GDM1 (cell line): Measurements from ENCODE around the gene TMEM120B.

Experiments used
- DNase-seq: peaks from one replicate; lab custom pipeline; 2025; lab: John Stamatoyannopoulos, UW

The TMEM120B gene

DNA sequence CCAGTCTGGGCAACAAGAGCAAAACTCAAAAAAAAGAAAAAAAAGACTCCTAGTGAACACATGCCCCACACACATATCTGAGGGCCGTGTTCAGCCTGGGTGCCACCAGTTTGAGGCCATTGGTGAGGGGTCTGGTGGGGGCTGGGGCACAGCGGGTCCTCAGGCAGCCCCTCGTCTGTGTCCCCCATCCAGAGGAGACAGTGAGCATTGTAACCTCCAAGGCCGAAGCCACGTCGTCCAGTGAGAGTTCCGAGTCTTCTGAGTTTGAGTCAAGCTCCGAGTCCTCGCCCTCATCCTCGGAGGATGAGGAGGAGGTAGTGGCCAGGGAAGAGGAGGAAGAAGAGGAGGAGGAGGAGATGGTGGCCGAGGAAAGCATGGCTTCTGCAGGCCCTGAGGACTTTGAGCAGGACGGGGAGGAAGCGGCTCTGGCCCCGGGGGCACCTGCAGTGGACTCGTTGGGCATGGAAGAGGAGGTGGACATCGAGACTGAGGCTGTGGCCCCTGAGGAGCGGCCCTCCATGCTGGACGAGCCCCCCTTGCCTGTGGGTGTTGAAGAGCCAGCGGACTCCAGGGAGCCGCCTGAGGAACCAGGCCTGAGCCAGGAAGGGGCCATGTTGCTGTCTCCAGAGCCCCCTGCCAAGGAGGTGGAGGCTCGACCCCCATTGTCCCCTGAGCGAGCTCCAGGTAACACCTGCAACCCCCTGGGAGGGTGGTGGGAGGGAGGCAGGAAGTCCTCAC lies 106.8 kb downstream of the TMEM120B start:
- no peak for DNase-seq

DNA sequence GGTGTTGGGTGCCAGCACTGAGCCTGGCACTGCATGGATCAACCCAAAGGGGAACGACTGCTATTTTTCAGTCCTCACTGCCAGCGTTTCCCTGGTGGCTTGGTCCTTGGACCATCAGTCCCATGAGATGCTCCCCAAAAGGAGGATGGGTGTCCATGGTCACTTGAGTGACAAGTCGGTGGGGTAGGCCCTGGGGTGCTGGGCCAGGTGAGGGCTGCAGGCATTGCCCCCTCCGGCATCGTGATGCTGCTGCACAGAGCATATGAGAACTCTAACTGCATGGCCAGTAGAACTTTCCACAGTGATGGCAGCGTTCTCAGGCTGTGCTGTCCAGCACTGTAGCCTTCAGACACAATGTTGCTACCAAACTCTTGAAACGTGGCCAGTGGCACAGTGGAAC lies 107.5 kb downstream of the TMEM120B start:
- no peak for DNase-seq

DNA sequence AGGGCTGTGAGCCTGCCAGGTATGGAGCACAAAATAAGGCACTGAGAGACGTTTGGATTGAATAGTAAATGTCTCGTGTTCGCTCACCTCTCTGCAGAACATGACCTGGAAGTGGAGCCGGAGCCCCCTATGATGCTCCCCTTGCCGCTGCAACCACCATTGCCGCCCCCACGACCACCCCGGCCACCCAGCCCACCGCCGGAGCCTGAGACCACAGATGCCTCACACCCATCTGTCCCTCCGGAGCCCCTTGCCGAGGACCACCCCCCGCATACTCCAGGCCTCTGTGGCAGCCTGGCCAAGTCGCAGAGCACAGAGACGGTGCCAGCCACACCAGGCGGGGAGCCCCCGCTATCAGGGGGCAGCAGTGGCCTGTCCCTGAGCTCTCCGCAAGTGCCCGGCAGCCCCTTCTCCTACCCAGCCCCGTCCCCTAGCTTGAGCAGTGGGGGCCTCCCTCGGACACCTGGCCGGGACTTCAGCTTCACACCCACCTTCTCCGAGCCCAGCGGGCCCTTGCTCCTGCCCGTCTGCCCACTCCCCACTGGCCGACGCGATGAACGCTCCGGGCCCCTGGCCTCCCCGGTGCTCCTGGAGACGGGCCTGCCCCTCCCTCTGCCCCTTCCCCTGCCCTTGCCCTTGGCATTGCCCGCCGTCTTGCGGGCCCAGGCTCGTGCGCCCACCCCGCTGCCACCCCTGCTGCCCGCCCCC lies 110.0 kb downstream of the TMEM120B start:
- DNase-seq = no peak

DNA sequence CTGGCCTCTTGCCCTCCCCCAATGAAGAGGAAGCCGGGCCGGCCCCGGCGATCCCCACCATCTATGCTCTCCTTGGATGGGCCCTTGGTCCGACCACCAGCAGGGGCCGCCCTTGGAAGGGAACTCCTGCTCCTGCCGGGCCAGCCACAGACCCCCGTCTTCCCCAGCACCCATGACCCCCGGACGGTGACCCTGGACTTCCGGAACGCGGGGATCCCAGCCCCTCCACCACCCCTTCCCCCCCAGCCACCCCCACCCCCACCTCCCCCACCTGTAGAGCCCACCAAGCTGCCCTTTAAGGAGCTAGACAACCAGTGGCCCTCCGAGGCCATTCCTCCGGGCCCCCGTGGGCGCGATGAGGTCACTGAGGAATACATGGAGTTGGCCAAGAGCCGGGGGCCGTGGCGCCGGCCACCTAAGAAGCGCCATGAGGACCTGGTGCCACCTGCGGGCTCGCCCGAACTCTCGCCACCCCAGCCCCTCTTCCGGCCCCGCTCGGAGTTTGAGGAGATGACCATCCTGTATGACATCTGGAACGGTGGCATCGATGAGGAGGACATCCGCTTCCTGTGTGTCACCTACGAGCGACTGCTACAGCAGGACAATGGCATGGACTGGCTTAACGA lies 110.7 kb downstream of the TMEM120B start:
- no peak for DNase-seq

DNA sequence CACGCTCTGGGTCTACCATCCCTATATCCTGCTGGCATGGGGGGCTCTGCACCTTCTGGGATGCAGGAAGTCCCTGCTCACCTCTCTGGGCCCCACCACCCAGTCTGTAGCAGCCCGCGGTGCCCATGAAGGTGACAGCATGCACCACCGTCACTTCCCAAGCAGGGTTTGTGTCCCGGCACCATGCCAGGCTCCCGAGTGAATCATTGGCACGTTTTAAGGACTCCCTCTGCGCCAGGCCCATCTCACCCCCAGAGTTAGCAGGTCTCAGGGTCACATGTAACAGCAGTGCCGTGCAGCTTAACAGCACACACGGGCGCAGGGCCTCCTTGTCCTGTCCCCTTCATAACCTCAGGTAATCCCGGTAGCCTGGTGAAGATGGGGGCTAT lies 111.2 kb downstream of the TMEM120B start:
- no peak for DNase-seq

DNA sequence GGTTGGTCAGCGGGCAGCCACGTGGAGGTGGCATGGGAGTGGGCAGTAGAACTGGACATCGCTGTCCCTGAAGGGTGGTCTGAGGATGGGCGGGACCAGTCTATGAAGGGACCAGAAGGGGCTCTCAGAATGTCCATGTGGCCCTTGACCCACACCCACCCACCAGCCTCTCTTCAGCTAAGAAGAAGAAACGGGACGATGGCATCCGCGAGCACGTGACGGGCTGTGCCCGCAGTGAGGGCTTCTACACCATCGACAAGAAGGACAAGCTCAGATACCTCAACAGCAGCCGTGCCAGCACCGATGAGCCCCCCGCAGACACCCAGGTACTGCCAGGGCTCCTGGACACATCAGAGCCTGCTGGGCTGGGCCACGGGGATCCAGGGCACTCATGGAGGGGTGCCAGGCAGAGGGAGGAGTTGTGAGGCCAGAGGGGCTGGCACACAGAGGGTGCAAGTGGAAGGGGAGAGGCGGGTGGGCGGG lies 112.5 kb downstream of the TMEM120B start:
- no peak for DNase-seq

DNA sequence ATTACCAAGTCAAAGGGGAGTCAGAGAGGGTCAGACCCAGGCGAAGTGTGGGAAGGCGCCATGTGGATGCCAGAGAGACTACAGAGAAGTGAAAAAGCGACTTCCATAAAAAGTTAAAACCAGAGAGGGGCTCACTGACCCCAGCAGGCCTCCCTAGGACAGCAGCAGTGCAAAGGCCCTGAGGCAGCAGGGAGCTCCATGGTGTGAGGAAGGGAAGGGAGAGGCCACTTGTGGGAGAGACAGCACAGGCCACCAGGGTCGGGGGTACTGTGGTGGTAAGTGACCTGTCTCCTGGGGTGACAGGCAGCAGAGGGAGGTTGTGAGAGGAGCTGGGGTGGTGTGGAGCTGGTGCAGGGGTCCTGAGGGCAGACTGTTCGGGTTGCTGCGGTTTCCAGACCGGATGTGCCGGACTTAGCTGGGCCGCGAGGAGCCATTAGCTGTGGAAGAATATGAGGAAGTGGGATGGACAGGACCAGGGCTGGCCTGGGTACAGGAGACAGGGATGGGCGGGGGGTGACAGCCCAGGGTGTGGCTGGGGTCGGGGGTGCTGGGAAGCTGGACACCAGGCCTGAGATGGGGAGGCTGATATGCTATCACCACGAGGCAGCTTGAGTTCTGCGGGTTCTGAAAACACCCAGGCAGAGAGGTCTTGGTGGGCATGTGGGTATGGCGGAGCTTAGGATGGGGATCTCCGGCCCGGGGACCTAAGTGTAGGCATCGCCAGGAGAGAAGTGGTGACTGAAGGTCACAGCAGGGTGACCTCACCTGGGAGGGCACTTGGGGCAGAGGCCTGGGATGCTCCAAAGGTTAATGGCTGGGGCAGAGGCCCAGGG lies 114.0 kb downstream of the TMEM120B start:
- no peak for DNase-seq

DNA sequence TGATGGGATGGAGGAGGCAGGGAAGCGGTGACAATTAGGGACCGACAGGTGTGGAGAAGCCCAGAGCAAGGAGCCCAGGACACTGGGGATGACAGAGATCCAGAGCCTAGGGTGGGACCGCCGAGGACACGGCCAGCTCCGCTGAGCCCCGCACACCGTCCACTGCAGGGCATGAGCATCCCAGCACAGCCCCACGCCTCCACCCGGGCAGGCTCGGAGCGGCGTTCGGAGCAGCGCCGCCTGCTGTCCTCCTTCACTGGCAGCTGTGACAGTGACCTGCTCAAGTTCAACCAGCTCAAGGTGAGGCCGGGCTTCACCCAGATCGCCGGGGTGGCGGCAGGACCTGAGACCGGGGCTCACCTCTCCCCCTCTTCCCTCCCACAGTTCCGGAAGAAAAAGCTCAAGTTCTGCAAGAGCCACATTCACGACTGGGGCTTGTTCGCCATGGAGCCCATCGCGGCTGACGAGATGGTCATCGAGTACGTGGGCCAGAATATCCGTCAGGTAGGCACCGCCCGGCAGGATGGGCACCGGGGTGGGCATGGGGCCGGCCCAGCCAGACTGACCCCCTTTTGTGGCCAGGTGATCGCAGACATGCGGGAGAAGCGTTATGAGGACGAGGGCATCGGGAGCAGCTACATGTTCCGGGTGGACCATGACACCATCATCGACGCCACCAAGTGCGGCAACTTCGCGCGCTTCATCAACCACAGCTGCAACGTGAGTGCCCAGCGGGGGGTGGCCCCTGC lies 115.0 kb downstream of the TMEM120B start:
- DNase-seq = no peak

DNA sequence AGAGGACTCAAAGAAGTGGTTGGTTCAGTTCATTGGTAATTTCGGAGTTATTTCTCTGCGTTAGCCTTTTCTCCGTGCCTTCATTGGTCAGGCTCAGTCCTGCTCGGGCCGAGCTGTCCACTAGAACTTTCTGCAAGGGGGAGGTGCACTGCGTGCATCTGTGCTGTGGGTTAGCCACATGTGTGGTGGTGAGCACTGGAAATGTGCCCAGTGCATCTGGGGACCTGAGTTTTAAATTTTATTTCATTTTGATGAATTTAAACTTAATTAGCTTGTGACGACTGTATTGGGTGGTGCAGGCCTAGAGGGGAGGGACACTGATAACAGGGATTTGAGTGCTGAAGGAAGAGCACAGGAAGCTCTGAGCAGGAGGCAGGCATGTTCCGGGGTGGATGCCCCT lies 115.8 kb downstream of the TMEM120B start:
- DNase-seq = no peak

DNA sequence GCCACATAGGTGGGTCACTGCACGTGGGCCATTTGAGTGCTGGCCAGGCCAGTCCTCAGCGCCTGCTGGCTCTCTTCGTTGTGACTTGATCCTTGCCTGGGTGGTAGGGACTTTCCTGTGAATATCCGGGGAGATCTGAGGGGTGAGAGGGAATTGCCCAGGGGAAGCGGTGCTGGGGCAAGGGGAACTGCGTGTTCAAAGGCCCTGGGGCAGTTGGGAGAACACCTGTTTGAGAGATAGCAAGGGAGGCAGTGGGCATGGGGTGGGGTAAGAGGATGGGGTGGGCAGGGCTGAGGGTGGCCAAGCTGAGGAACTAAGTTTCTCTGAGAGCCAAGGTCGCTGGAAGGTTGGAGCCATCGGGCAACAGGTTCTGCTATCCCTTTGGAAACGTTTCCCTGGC lies 116.3 kb downstream of the TMEM120B start:
- no peak for DNase-seq

DNA sequence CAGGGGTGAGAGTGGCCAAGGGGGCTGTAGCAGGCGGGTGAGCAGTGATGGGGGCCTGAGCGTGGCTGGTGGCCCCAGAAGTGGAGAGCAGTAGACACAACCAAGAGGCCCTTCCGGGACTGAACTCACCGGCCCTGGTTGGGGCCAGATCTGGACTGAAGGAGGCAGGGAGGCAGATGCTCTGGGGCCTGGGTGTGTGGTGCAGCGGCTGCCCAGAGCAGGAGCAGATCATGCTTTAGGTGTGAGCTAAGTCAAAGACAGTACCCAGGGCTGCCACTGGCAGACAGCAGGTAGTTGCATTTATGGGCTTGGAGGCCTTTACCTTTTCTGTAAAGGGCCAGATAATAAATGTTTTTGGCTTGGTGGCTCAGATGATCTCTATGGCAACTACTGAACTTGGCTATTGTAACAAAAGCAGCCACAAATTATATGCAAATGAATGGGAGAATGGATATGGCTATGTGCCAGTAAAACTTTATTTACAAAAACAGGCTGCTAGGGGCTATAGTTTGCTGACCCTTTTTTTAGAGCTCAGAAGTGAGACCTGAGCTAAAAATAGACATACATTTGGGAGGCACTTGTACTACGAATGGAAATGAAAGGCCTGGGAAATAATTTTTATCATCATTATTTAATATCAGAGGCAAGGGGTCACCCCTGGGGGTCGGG lies 116.8 kb downstream of the TMEM120B start:
- DNase-seq = no peak

DNA sequence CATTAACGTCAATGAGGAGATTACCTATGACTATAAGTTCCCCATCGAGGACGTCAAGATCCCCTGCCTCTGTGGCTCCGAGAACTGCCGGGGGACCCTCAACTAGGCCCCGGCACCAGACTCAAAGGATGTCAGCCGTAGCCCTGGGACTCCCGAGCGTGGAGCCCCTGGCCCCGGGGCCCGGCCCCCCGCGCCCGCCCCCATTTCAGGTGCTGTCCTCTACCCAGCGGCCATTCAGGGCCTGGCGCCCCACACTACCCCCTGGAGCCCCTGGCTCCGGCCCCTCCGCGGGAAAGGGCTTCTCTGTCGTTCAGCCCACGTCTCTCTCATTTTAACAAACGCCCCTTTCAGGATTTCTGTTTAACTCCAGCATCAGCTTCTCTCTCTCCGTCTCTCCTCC lies 117.6 kb downstream of the TMEM120B start:
- no peak for DNase-seq

DNA sequence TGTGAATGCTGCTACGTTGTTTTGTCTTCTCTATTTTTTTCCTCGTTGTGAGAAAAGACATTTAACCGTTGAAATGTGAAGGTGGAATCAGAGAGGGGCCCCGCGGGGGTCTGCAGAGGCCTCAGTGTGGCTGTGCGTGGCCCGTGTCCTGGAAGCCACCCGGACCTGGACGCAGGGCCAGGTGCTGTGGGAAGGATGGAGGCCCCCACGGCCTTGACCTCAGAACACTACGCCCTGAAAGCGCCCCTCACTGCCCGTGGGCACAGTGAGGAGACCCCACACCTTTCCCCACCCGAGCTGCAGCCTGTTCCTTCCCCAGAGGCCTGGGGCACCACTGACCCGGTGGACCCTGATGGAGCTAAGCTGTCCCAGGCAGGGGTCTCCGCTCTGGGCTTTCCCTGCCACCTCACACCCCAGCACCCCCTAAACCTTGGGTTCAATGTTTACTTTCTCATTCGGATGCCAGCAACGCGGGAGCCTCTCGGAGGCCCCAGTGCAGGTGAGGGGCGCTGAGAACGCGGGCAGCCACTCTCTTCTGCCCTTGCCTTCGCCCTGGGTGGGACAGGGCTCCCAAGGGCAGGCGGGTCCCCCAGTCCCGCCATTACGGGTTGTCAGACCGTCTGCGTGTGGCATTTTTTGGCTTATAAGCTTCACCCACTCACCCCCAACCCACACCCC lies 118.2 kb downstream of the TMEM120B start:
- DNase-seq = no peak
